HG03442 (cell line): ENCODE measurements around the gene PPARG.
"Not testable (repeated sequence)": the region's sequence is repeated elsewhere in the genome, so short reads cannot be mapped to it uniquely, and the experiment has no call there.

Source experiments
- ATAC-seq: cut with Tn5 transposase; IDR thresholded peaks from one replicate; pipeline ENCODE4 v1.9.1; 2021; ENCODE audit warnings: mild to moderate bottlenecking, moderate library complexity; ENCODE audit not compliant: unreplicated experiment

The PPARG gene

GRCh38 chr3:12278566-12278965 is 10.3 kb upstream of the PPARG start:
- ATAC-seq = no peak

- ATAC-seq = no peak
Measured at GRCh38 chr3:12279591-12280326, 9.1 kb upstream of the PPARG start.

DNA sequence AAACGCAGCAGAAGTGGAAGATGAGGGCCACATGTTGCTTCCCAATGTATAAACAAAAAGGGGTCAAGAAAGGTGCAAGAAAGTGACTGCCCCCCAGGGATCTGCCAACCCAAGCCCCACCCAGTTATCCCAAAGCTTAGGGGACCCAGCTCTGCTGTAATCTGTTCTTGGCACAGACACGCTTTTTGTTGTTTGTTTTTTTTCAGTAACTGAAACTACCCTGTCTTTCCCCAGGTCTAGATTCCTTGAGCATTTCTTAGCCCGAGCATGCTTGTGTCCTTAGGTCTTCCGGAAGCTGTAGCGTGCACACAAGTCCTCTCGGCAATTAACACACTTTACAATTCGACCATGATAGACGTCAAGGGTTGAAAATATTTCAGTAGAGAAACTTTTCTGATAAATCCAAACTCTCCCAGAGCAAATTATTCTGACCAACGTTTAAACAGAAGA is 8.5 kb upstream of the PPARG start:
- no peak for ATAC-seq

- no peak for ATAC-seq
Measured at GRCh38 chr3:12284591-12284990, 4.3 kb upstream of the PPARG start.

GRCh38 chr3:12285003-12285555 is 3.8 kb upstream of the PPARG start:
- ATAC-seq = no peak

DNA sequence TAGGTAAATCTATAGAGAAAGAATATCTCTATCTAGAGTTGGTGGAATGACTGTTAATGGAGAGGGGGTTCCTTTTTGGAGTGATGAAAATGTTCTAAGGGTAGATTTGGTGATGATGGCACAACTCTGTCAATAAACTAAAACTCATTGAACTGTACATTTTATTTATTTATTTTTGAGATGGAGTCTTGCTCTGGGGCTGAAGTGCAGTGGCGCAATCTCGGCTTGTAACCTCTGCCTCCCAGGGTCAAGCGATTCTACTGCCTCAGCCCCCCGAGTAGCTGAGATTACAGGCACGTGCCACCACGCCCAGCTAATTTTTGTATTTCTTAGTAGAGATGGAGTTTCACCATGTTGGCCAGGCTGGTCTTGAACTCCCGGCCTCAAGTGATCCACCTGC is 3.1 kb upstream of the PPARG start:
- ATAC-seq = not testable (repeated sequence)

DNA sequence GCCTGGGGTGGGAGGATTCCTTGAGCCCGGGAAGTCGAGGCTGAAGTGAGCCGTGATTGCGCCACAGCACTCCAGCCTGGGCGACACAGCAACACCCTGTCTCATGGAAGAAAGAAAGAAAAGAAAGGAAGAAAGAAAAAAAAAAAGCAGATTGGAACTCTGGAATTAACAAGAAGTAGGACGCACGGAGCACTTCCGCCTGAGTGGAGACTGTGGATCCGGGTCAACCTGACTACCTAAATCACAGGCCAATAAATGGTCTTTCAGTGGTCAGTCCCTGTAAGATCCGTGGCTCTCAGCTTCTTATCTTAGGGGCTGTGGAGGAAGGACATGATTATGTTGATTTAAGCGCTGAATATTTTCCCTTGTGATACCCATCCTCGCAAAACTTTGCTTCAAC is 2.4 kb upstream of the PPARG start:
- ATAC-seq = no peak

DNA sequence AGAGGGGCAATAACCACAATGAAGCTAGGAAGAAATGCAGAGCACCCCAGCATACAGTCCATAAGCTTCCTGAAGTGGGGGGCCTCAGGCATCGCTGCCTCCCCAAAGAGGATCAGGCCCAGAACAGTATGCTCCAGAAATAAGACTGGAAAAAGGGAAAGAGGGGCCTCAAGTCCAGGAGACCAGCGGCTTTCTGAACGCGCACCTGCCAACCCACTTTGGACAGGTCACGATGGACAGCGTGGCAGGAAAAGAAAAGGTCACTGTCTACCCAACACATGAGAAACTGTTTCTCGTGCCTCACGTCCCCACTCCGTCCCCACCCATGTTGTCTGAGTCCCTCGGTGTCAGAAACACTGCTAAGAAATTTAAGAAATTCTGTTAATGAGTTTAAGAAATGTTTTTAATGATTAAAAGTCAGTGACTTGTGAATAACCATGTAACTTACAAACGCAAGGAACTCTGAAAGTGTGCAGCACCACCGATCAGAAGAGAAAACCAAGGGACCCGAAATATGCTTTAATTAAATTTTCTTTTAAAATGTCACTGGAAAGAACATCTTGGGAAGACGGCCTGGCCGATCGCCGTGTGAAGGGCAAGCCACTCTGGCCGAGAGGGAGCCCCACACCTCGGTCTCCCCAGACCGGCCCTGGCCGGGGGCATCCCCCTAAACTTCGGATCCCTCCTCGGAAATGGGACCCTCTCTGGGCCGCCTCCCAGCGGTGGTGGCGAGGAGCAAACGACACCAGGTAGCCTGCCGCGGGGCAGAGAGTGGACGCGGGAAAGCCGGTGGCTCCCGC is 1.7 kb upstream of the PPARG start:
- no peak for ATAC-seq

DNA sequence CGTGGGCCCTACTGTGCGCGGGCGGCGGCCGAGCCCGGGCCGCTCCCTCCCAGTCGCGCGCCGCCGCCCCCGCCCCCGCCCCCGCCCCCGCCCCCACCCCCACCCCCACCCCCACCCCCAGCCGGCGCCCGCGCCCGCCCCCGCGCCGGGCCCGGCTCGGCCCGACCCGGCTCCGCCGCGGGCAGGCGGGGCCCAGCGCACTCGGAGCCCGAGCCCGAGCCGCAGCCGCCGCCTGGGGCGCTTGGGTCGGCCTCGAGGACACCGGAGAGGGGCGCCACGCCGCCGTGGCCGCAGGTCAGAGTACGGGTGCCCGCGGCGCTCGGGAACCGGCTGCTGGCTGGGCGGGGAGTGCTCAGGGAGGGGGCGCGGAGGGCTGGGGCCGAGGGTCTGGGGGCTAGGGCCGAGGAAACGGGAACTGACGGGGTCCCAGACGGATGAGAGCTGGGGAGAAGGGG is 1.1 kb upstream of the PPARG start:
- ATAC-seq = no peak

GRCh38 chr3:12289524-12289923 is 654 bp downstream of the PPARG start:
- no peak for ATAC-seq

- no peak for ATAC-seq
Measured at GRCh38 chr3:12292770-12293169, 3.9 kb downstream of the PPARG start.

DNA sequence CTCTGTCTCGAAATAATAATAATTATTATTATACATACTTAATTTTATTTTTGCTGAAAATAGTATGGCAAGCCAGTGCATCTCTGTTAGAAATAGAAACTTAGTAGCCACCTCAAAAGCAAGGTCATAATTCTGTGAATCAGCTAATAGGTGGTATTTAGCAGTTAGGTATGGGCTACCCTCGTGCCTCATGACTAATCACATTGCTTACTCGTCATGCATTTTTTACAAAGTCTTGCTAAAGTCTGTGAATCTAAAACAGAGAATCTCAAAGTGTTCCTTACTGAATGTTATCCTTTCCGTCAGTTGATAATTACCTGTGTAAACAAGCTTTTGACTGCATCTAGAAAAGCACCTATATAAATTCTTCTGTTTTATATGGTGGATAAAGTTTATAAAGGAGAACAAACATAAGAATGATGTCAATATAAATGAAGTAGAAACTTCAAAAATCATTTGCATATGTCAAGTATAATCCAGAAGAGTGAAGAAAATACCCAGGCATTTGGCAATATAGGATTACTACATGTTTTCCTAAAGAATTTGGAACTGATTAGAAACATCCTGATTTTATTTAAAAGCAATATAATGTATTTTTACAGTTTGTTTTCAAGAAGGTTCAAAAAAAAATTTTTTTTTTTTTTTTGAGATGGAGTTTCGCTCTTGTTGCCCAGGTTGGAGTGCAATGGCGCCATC is 6.2 kb downstream of the PPARG start:
- ATAC-seq = no peak

- no peak for ATAC-seq
Measured at GRCh38 chr3:12296511-12296910, 7.6 kb downstream of the PPARG start.

DNA sequence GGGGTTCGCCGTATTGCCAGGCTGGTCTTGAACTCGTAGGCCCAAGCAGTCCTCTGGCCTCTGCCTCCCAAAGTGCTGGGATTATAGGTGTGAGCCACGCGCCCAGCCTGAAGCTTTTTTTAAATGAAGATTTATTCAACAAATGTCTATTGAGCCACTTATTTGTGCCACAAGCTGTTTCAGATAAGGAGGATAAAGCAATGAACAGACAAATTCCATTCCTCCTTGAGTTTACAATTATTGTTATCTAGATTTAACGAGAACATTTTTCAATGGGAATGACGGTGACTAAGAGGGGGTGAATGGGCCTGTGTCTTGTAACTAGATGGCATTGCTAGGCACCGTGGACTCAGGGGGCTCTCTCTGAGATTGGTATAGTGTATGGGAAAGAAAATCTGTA is 10.2 kb downstream of the PPARG start:
- ATAC-seq = no peak

DNA sequence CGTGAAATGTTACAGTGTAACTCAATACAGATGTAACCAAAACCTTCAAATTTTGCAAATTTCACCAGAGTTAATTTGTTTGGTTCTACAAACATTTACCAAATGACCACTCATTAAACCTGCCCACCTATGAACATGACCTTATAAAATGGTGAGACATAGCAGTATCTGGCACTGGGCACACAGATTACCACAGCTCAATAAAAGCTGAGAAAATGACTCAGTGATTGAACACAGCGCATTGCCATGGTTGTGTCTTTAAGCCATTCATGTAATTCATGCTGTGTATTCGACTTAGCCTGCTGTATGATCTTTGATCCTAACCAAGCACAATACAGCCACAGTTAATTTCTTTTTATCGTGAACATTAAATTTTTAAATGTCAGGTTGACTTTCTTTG is 11.3 kb downstream of the PPARG start:
- no peak for ATAC-seq

GRCh38 chr3:12301031-12301430 is 12.2 kb downstream of the PPARG start:
- ATAC-seq = no peak

DNA sequence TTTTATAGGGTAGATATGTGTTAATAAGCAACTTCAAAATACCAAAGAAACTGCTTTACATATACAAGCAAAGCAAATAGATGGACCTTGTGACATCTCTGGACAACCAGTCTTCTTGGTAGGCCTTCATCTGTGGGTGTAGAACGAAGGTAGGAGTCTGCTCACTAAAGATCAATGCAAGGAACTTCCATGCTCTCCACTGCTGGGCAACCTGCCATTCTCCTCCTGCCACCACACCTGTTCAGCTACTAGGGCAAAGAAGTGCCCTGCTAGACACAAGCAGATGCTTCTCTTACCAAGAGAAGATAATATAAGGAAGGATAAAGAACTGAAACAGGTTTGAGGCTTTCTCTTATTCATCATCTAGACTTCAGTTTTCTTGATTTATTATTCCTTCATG is 12.6 kb downstream of the PPARG start:
- ATAC-seq = no peak

DNA sequence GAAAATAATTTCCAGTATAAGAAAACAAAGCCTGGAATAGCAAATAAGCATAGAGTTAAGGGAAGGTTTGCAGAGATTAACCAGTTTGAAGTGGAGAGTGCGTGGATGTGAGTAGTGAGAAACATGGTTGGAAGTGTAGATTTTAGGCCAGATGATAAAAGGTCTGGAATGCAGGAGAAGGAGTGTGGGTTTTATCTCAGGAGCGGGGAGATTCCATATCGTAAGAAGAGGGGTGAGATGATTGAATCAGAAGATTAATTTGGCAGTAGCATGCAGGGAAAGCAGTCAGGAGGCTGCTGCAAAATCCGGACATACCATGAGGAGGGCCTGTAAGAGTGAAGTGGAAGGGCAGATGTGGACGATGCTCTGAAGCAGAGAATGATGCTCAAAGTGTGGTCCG is 13.7 kb downstream of the PPARG start:
- no peak for ATAC-seq

DNA sequence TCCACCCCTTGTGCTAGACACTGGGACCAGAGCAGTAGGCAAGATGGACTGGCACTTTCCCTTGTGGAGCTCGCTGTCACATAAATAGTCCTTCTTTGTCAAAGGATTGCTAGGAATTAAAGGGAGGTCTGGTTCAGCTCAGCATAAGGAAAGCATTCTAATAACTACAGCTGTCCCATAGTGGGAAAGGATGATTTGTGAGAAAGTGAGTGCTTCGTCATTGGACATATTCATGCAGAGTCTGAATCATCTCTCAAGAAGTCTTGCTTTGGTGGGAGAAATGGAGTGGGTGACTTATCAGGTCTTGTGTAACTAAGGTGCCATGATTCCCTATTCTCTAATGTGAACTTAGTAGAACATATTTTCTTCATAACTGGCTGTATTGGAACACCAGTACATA is 14.7 kb downstream of the PPARG start:
- no peak for ATAC-seq

- ATAC-seq = no peak
Measured at GRCh38 chr3:12303993-12304392, 15.1 kb downstream of the PPARG start.

GRCh38 chr3:12307136-12307535 is 18.3 kb downstream of the PPARG start:
- no peak for ATAC-seq
